Measurements from ENCODE around the gene EFCAB10.
"Not testable (repeated sequence)": the region's sequence is repeated elsewhere in the genome, so short reads cannot be mapped to it uniquely, and the experiment has no call there.

Gene EFCAB10

GRCh38 chr7:105611856-105612775 is 30.8 kb upstream of the EFCAB10 start:
- Histone ChIP-seq H3K9me3 (ENCODE audit: control insufficient read depth, insufficient read depth, low read length) (no peaks in the 10 kb centered on the region), H3K4me1 (ENCODE audit: insufficient read depth, low read length) (no peaks in the 10 kb centered on the region), H3K9ac (ENCODE audit: low read depth, low read length) (no peak overlapping the region), H3K36me3 (ENCODE audit: insufficient read depth, low read length) (peaks cover 2% of the 10 kb centered on the region; the same call in 1 of the 2 replicates)

GRCh38 chr7:105610165-105610930 is 29.1 kb upstream of the EFCAB10 start:
- no peaks in the 10 kb centered on the region for H3K9me3 ChIP-seq (ENCODE audit: control insufficient read depth, insufficient read depth, low read length)
- H3K4me1 ChIP-seq (ENCODE audit: insufficient read depth, low read length) = no peaks in the 10 kb centered on the region
- H3K9ac ChIP-seq (ENCODE audit: low read depth, low read length) = no peak overlapping the region
- H3K36me3 ChIP-seq (ENCODE audit: insufficient read depth, low read length) = no peaks in the 10 kb centered on the region; the same call in 1 of the 2 replicates

DNA sequence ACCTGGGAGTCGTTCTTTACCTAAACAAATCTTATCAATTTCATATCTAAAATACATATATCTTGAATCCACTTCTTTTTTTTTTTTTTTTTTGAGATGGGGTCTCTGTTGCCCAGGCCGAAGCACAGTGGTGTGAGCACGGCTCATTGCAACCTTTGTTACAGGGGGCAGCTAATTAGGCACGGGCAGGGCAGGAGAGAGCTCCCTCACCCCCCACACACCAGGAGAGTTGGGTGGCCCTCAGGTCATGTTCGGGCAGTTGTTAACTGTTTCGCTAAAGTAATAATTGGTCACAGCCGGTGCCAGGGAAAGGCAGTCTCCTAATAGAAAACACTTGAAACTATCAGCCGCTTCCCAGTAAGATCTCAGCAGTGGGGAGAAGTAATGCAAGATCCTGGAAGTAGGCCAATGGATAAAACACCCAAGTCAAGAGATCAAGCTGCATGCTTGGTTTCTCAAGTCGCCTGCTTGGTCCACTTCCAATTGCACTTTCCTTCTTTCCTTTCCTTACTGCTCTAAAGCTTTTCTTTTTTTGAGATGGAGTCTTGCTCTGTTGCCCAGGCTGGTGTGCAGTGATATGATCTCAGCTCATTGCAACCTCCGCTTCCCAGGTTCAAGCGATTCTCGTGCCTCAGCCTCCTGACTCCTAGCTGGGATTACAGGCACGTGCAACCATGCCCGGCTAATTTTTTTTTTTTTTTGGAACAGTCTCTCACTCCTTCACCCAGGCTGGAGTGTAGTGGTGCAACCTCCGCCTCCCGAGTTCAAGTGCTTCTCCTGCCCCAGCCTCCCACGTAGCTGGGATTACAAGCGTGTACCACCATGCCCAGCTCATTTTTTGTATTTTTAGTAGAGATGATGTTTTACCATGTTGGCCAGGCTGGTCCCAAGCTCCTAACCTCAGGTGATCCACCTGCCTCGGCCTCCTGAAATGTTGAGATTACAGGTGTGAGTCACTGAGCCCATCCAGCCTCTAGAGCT is 21.3 kb upstream of the EFCAB10 start:
- H3K4me1 ChIP-seq (ENCODE audit: insufficient read depth, low read length) = peaks cover 7% of the 10 kb centered on the region
- H3K9me3 ChIP-seq (ENCODE audit: control insufficient read depth, insufficient read depth, low read length) = no peaks in the 10 kb centered on the region
- H3K36me3 ChIP-seq (ENCODE audit: insufficient read depth, low read length) = no peaks in the 10 kb centered on the region
- H3K9ac ChIP-seq (ENCODE audit: low read depth, low read length) = no peak overlapping the region

GRCh38 chr7:105600720-105601550 is 19.6 kb upstream of the EFCAB10 start:
- Histone ChIP-seq H3K9ac (ENCODE audit: low read depth, low read length) (no peak overlapping the region; the same call in 1 of the 2 replicates), H3K9me3 (ENCODE audit: control insufficient read depth, insufficient read depth, low read length) (no peaks in the 10 kb centered on the region), H3K4me1 (ENCODE audit: insufficient read depth, low read length) (peaks cover 12% of the 10 kb centered on the region), H3K36me3 (ENCODE audit: insufficient read depth, low read length) (no peaks in the 10 kb centered on the region)

- no peak overlapping the region for H3K9ac ChIP-seq (ENCODE audit: low read depth, low read length)
- H3K36me3 ChIP-seq (ENCODE audit: insufficient read depth, low read length) = no peaks in the 10 kb centered on the region
- H3K4me1 ChIP-seq (ENCODE audit: insufficient read depth, low read length) = peaks cover 12% of the 10 kb centered on the region
- no peaks in the 10 kb centered on the region for H3K9me3 ChIP-seq (ENCODE audit: control insufficient read depth, insufficient read depth, low read length)
Observed at GRCh38 chr7:105599551-105599950, 18.3 kb upstream of the EFCAB10 start.

DNA sequence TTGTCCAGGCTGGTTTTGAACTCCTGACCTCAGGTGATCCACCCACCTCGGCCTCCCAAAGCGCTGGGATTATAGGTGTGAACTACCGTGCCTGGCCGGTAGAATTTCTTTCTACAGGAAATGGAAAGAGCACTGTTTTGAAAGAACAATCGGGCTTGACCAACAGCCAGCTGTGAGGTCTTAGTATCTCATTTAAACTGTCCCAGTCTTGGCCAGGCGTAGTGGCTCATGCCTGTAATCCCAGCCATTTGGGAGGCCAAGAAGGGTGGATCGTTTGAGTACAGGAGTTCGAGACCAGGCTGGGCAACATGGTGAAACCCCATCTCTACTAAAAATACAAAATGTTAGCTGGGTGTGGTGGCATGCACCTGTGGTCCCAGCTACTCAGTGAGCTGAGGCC is 17.8 kb upstream of the EFCAB10 start:
- H3K4me1 ChIP-seq (ENCODE audit: insufficient read depth, low read length) = peaks cover 12% of the 10 kb centered on the region
- H3K36me3 ChIP-seq (ENCODE audit: insufficient read depth, low read length); H3K9ac ChIP-seq (ENCODE audit: low read depth, low read length); H3K9me3 ChIP-seq (ENCODE audit: control insufficient read depth, insufficient read depth, low read length): not testable (repeated sequence)

GRCh38 chr7:105596866-105597265 is 15.6 kb upstream of the EFCAB10 start:
- no peak overlapping the region for H3K9ac ChIP-seq (ENCODE audit: low read depth, low read length)
- no peaks in the 10 kb centered on the region for H3K36me3 ChIP-seq (ENCODE audit: insufficient read depth, low read length)
- peaks cover 12% of the 10 kb centered on the region for H3K4me1 ChIP-seq (ENCODE audit: insufficient read depth, low read length)
- H3K9me3 ChIP-seq (ENCODE audit: control insufficient read depth, insufficient read depth, low read length) = no peaks in the 10 kb centered on the region

DNA sequence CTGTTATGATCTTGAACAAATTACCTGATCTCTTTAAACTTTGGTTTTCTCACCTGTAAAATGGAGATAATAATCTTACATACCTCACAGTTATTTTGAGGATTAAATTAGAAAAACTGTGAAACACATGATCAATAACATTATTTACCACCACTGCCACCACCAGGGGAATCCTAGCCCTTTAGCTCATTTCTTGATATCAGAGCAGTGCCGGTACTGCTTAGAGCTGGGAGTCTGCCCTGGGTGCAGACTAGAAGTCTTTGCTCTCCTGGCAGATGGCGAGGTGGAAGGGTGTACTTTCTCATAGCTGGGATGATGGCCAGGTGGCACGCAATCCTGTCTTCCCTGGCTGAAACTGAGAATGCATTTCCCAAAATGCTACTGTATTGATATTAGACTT is 12.7 kb upstream of the EFCAB10 start:
- H3K9ac ChIP-seq (ENCODE audit: low read depth, low read length) = no peak overlapping the region
- H3K4me1 ChIP-seq (ENCODE audit: insufficient read depth, low read length) = peaks cover 5% of the 10 kb centered on the region; the same call in 1 of the 2 replicates
- H3K36me3 ChIP-seq (ENCODE audit: insufficient read depth, low read length) = no peaks in the 10 kb centered on the region
- no peaks in the 10 kb centered on the region for H3K9me3 ChIP-seq (ENCODE audit: control insufficient read depth, insufficient read depth, low read length)

DNA sequence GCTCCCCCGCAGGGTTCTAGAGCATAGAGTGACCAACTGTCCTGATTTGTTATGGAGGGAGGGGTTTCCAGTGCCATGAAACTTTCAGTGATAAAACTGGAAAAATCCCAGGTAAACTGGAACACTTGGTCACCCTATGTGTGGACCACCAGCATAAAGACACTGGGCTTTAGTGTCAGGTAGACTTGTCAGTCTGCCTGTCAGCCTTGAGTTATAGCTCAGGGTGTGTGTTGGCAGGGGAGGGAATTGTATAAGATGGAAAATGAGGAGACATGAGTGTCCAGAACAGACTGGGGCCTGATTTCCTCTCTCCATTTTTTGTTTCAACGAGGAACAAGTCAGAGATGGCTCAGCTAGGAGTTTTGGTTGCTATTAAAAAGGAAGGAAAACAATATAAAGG is 10.2 kb upstream of the EFCAB10 start:
- peaks cover 2% of the 10 kb centered on the region; the same call in 1 of the 2 replicates for H3K4me1 ChIP-seq (ENCODE audit: insufficient read depth, low read length)
- no peak overlapping the region for H3K9ac ChIP-seq (ENCODE audit: low read depth, low read length)
- no peaks in the 10 kb centered on the region for H3K9me3 ChIP-seq (ENCODE audit: control insufficient read depth, insufficient read depth, low read length)
- no peaks in the 10 kb centered on the region for H3K36me3 ChIP-seq (ENCODE audit: insufficient read depth, low read length)

- Histone ChIP-seq H3K9ac (ENCODE audit: low read depth, low read length) (no peak overlapping the region), H3K4me1 (ENCODE audit: insufficient read depth, low read length) (no peaks in the 10 kb centered on the region), H3K9me3 (ENCODE audit: control insufficient read depth, insufficient read depth, low read length) (no peaks in the 10 kb centered on the region), H3K36me3 (ENCODE audit: insufficient read depth, low read length) (no peaks in the 10 kb centered on the region)
Observed at GRCh38 chr7:105590793-105591192, 9.5 kb upstream of the EFCAB10 start.

GRCh38 chr7:105589356-105590077 is 8.2 kb upstream of the EFCAB10 start:
- Histone ChIP-seq H3K9ac (ENCODE audit: low read depth, low read length) (no peak overlapping the region), H3K9me3 (ENCODE audit: control insufficient read depth, insufficient read depth, low read length) (no peaks in the 10 kb centered on the region), H3K4me1 (ENCODE audit: insufficient read depth, low read length) (no peaks in the 10 kb centered on the region), H3K36me3 (ENCODE audit: insufficient read depth, low read length) (no peaks in the 10 kb centered on the region)

GRCh38 chr7:105587909-105588635 is 6.8 kb upstream of the EFCAB10 start:
- H3K36me3 ChIP-seq (ENCODE audit: insufficient read depth, low read length) = no peaks in the 10 kb centered on the region
- no peak overlapping the region for H3K9ac ChIP-seq (ENCODE audit: low read depth, low read length)
- H3K4me1 ChIP-seq (ENCODE audit: insufficient read depth, low read length) = no peaks in the 10 kb centered on the region
- peaks cover 3% of the 10 kb centered on the region; the same call in 1 of the 2 replicates for H3K9me3 ChIP-seq (ENCODE audit: control insufficient read depth, insufficient read depth, low read length)
